SK-N-SH (cell line): ENCODE measurements around the gene XCL1. TPM values are rescaled to one million over a fixed set of nuclear protein-coding genes. Genes with fewer than 3 reads are reported as not detected.
A peak's percentile ranks its signal among the peaks of the same experiment; 100 is the strongest.

Source experiments
- CTCF ChIA-PET: fragments of 300-600, 350-600 bp; formaldehyde crosslinking; extraction: SDS; loops from one replicate; lab custom pipeline; 2021; lab: Yijun Ruan, JAX
- POLR2A ChIA-PET: fragments of 350-600 bp; sonication (Branson Sonifier 250); formaldehyde crosslinking; extraction: SDS; loops from one replicate; lab custom pipeline; 2020; ENCODE audit warnings: antibody characterized with exemption, inconsistent platforms; lab: Yijun Ruan, JAX
- DNase-seq: peaks from one replicate; pipeline ENCODE4 v3.0.0; 2012
- H2AFZ ChIP-seq: fragments of 200-600 bp; sonication (generic); 2 replicates; pipeline ENCODE4 v1.8.1; 2016; ENCODE audit warnings: antibody characterized with exemption, mild to moderate bottlenecking, low read depth
- H3F3A ChIP-seq: fragments of 200-600 bp; sonication (generic); replicated peaks from 2 replicates; pipeline ENCODE3; 2016; ENCODE audit warnings: antibody characterized with exemption, mild to moderate bottlenecking; ENCODE audit not compliant: insufficient read depth
- H3K27ac ChIP-seq, 2 experiments: fragments of 200-500 bp in 1 of 2; fragments of 200-600 bp in 1 of 2; sonication (Bioruptor generic) in 1 of 2; sonication (generic), shearing (Covaris generic) in 1 of 2; 2 replicates each; pipeline versions ENCODE4 v1.5.1 to v1.6.1; 2014 to 2016; ENCODE audit warnings: low read depth in 2 of 2, inconsistent platforms in 1 of 2, low read length in 1 of 2, mild to moderate bottlenecking in 1 of 2, mixed read lengths in 1 of 2
- H3K27me3 ChIP-seq: fragments of 200-600 bp; sonication (generic), shearing (Covaris generic); 2 replicates; pipeline ENCODE4 v1.6.1; 2016; ENCODE audit warnings: mixed run types; ENCODE audit not compliant: insufficient read depth
- H3K36me3 ChIP-seq, 2 experiments: fragments of 200-500 bp in 1 of 2; fragments of 200-600 bp in 1 of 2; sonication (Bioruptor generic) in 1 of 2; sonication (generic) in 1 of 2; replicated peaks in 1 of 2; 2 replicates each; pipeline versions ENCODE3 to v1.5.1; 2014 to 2016; ENCODE audit warnings: low read length in 1 of 2, mild to moderate bottlenecking in 1 of 2; ENCODE audit not compliant: insufficient read depth in 2 of 2, control insufficient read depth in 1 of 2
- H3K4me1 ChIP-seq, 2 experiments: fragments of 200-500 bp in 1 of 2; fragments of 200-600 bp in 1 of 2; sonication (Bioruptor generic) in 1 of 2; sonication (generic), shearing (Covaris generic) in 1 of 2; 2 replicates each; pipeline versions ENCODE4 v1.5.1 to v1.6.1; 2014 to 2016; ENCODE audit warnings: low read depth in 1 of 2, low read length in 1 of 2, mixed run types in 1 of 2; ENCODE audit not compliant: insufficient read depth in 2 of 2, control insufficient read depth in 1 of 2
- H3K4me2 ChIP-seq: fragments of 200-600 bp; sonication (generic), shearing (Covaris generic); 2 replicates; pipeline ENCODE4 v1.6.1; 2017; ENCODE audit warnings: mixed run types
- H3K4me3 ChIP-seq, 2 experiments: fragments of 200-500 bp in 1 of 2; fragments of 200-600 bp in 1 of 2; sonication (Bioruptor generic) in 1 of 2; sonication (generic), shearing (Covaris generic) in 1 of 2; 2 replicates each; pipeline versions ENCODE4 v1.5.1 to v1.8.1; 2014 to 2016; ENCODE audit warnings: low read depth in 2 of 2, inconsistent platforms in 1 of 2, low read length in 1 of 2, mild to moderate bottlenecking in 1 of 2, mixed read lengths in 1 of 2, moderate library complexity in 1 of 2
- H3K79me2 ChIP-seq: fragments of 200-600 bp; sonication (generic); 2 replicates; pipeline ENCODE4 v1.8.1; 2017; ENCODE audit warnings: mild to moderate bottlenecking; ENCODE audit not compliant: insufficient read depth
- H3K9ac ChIP-seq: fragments of 200-600 bp; sonication (generic); 2 replicates; pipeline ENCODE4 v1.6.1; 2017; ENCODE audit warnings: mixed run types
- H3K9me2 ChIP-seq: fragments of 200-600 bp; sonication (generic); 2 replicates; pipeline ENCODE4 v1.6.1; 2017; ENCODE audit warnings: mixed run types
- H3K9me3 ChIP-seq: fragments of 200-600 bp; sonication (generic); 2 replicates; pipeline ENCODE4 v1.6.1; 2017; ENCODE audit warnings: mixed run types, mild to moderate bottlenecking, moderate library complexity
- H4K20me1 ChIP-seq: fragments of 200-600 bp; sonication (generic); 2 replicates; pipeline ENCODE4 v1.6.1; 2017; ENCODE audit warnings: mild to moderate bottlenecking, mixed run types; ENCODE audit not compliant: insufficient read depth
- CHD2 ChIP-seq: fragments of 150-350 bp; IDR thresholded peaks from 2 replicates; pipeline ENCODE4 v1.6.1; 2018; ENCODE audit warnings: low read length; ENCODE audit not compliant: partially characterized antibody
- ELF1 ChIP-seq: IDR thresholded peaks from 2 replicates; pipeline ENCODE4 v1.4.0; 2012
- EZH2phosphoT487 ChIP-seq: fragments of 200-600 bp; sonication (generic); IDR thresholded peaks from 2 replicates; pipeline ENCODE4 v1.6.1; 2017; ENCODE audit warnings: low read depth, mixed run types, mild to moderate bottlenecking, antibody characterized with exemption, moderate library complexity, borderline replicate concordance
- FOSL2 ChIP-seq: IDR thresholded peaks from 2 replicates; pipeline ENCODE4 v1.4.0; 2012; ENCODE audit warnings: low read depth, mild to moderate bottlenecking, moderate library complexity, borderline replicate concordance
- FOXM1 ChIP-seq: IDR thresholded peaks from 2 replicates; pipeline ENCODE4 v1.4.0; 2012; ENCODE audit warnings: low read depth, mild to moderate bottlenecking
- NFIC ChIP-seq: IDR thresholded peaks from 2 replicates; pipeline ENCODE4 v1.4.0; 2012; ENCODE audit warnings: borderline replicate concordance
- POLR2AphosphoS5 ChIP-seq: IDR thresholded peaks from 2 replicates; pipeline ENCODE4 v1.6.1; 2012; ENCODE audit warnings: low read depth, low read length
- RAD21 ChIP-seq: IDR thresholded peaks from 2 replicates; pipeline ENCODE4 v1.6.1; 2012; ENCODE audit warnings: mild to moderate bottlenecking, low read length
- RFX5 ChIP-seq: IDR thresholded peaks from 2 replicates; pipeline ENCODE4 v1.6.1; 2012; ENCODE audit warnings: mild to moderate bottlenecking, improper control_type of control experiment, low read length
- SMC3 ChIP-seq: IDR thresholded peaks from 2 replicates; pipeline ENCODE4 v1.6.1; 2012; ENCODE audit warnings: low read depth, low read length, improper control_type of control experiment
- TEAD4 ChIP-seq: IDR thresholded peaks from 2 replicates; pipeline ENCODE4 v1.4.0; 2012; ENCODE audit warnings: mild to moderate bottlenecking, borderline replicate concordance; ENCODE audit not compliant: insufficient read depth
- YY1 ChIP-seq: IDR thresholded peaks from 2 replicates; pipeline ENCODE4 v1.4.0; 2012; ENCODE audit warnings: low read depth, mild to moderate bottlenecking
- WGBS: methylation state at CpG from one replicate; pipeline ENCODE4 v1.1.6; 2017; ENCODE audit warnings: low lambda C conversion rate; 5-methylcytosine and 5-hydroxymethylcytosine counted together
- polyA plus RNA-seq, 3 experiments: library from polyadenylated mRNA; depleted of rRNA; stranded (reverse); fragments of >200 nt; gene quantifications; 2 replicates each; pipeline ENCODE4 v1.2.3, GENCODE V29; 2012
- TF ChIP-seq, protein P1 (sequence below): IDR thresholded peaks from 2 replicates; pipeline ENCODE4 v1.4.0; 2012; ENCODE audit warnings: low read depth, borderline replicate concordance
- TF ChIP-seq, protein P2 (sequence below): fragments of 150-350 bp; IDR thresholded peaks from 2 replicates; pipeline ENCODE4 v1.6.1; 2017; ENCODE audit warnings: antibody characterized with exemption, low read length, low read depth, borderline replicate concordance
- TF ChIP-seq, protein P3 (sequence below): fragments of 200-600 bp; sonication (generic); IDR thresholded peaks from 2 replicates; pipeline ENCODE4 v1.6.1; 2017; ENCODE audit warnings: antibody characterized with exemption, mild to moderate bottlenecking, moderate library complexity

XCL1 gene
- polyA plus RNA-seq, 1 of the 3 experiments (the other 2 are of a cell fraction), result not detected

DNA sequence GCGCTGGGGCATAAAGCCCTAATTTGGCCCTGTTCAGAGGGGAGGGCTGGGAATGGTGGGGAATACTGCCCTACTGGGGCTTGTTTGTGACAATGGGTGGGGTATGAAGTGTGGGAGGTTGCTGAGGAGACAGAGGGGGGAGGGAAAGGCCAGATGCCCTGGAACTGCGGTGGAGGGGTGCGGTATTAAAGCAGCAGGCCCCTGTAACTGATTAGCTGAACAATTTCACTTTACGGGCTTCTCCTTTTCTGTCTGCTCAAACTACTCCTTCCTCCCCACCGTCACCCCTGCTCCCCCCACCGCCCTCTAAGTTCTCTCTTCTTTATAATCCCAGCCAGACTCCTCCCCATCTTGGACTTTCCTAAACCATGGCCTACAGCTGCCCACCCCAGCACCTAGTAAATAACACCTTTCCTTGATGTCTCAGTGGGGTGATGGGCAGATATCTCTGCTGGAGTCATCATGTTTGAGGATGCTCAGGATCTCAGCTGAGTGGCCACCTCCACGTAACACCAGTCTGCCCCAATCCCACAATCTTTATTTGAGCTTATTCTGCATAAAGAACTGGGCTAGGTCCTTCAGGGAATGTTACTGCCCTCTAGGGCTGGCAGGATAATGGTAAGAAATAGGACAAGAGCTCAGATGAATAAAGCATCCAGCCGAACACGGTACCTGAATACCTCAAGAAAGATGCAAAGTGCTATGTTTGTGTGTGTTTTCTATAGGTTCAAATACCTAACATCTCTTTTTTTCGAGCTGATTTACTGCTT, 33.5 kb downstream of the XCL1 start:
- ChIA-PET CTCF (interaction anchor here (1.0 to 8.6 kb wide), 4 partner anchors 169 to 936 kb away, joined by 3 to 189 read pairs (median 48); partner anchors contain the start of gene ATP1B1), POLR2A (interaction anchor here (1.3 kb wide), 1 partner anchor 496 kb away, joined by 5 read pairs; no protein-coding TSS in a partner anchor)
- no peaks in the 10 kb centered on the region for H3K9me2 ChIP-seq
- no peaks in the 10 kb centered on the region for H3F3A ChIP-seq
- H3K79me2 ChIP-seq, result no peaks in the 10 kb centered on the region
- H3K9me3 ChIP-seq, result no peaks in the 10 kb centered on the region
- no peak overlapping the region for H3K4me3 ChIP-seq
- H3K4me2 ChIP-seq, result no peak overlapping the region
- 88% methylated on average over 10 of the region's 10 CpGs for WGBS
- no peaks in the 10 kb centered on the region for H4K20me1 ChIP-seq
- TF ChIP-seq, protein P1, sequence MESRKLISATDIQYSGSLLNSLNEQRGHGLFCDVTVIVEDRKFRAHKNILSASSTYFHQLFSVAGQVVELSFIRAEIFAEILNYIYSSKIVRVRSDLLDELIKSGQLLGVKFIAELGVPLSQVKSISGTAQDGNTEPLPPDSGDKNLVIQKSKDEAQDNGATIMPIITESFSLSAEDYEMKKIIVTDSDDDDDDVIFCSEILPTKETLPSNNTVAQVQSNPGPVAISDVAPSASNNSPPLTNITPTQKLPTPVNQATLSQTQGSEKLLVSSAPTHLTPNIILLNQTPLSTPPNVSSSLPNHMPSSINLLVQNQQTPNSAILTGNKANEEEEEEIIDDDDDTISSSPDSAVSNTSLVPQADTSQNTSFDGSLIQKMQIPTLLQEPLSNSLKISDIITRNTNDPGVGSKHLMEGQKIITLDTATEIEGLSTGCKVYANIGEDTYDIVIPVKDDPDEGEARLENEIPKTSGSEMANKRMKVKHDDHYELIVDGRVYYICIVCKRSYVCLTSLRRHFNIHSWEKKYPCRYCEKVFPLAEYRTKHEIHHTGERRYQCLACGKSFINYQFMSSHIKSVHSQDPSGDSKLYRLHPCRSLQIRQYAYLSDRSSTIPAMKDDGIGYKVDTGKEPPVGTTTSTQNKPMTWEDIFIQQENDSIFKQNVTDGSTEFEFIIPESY, result no peak
- TF ChIP-seq SMC3 (no peak), EZH2phosphoT487 (no peak), ELF1 (no peak), TEAD4 (no peak), RFX5 (no peak), FOSL2 (no peak), FOXM1 (no peak), YY1 (no peak), RAD21 (0 out of 2 replicates have a peak, but pooled peaks have one; percentile 7), POLR2AphosphoS5 (no peak), CHD2 (no peak), NFIC (no peak)
- TF ChIP-seq, protein P2, sequence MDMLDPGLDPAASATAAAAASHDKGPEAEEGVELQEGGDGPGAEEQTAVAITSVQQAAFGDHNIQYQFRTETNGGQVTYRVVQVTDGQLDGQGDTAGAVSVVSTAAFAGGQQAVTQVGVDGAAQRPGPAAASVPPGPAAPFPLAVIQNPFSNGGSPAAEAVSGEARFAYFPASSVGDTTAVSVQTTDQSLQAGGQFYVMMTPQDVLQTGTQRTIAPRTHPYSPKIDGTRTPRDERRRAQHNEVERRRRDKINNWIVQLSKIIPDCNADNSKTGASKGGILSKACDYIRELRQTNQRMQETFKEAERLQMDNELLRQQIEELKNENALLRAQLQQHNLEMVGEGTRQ, result no peak
- TF ChIP-seq, protein P3, sequence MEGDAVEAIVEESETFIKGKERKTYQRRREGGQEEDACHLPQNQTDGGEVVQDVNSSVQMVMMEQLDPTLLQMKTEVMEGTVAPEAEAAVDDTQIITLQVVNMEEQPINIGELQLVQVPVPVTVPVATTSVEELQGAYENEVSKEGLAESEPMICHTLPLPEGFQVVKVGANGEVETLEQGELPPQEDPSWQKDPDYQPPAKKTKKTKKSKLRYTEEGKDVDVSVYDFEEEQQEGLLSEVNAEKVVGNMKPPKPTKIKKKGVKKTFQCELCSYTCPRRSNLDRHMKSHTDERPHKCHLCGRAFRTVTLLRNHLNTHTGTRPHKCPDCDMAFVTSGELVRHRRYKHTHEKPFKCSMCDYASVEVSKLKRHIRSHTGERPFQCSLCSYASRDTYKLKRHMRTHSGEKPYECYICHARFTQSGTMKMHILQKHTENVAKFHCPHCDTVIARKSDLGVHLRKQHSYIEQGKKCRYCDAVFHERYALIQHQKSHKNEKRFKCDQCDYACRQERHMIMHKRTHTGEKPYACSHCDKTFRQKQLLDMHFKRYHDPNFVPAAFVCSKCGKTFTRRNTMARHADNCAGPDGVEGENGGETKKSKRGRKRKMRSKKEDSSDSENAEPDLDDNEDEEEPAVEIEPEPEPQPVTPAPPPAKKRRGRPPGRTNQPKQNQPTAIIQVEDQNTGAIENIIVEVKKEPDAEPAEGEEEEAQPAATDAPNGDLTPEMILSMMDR, result peak; percentile 10; the same call in 1 of the 2 replicates
- no peaks in the 10 kb centered on the region for H3K36me3 ChIP-seq
- no peak overlapping the region for H3K9ac ChIP-seq
- no peak for DNase-seq
- peaks cover 12 to 38% of the 10 kb centered on the region in 2 experiments for H3K4me1 ChIP-seq
- no peaks in the 10 kb centered on the region for H3K27me3 ChIP-seq
- H3K27ac ChIP-seq, result no peak overlapping the region; a peak in 1 of 4 replicates
- no peak overlapping the region for H2AFZ ChIP-seq
